ENCODE results near the gene CYTH3. TPM values are rescaled to one million over a fixed set of nuclear protein-coding genes. Genes with fewer than 3 reads are reported as not detected.

The CYTH3 gene
- total and polyA plus RNA-seq, 7 donors = 6.1 to 15.0 (median 13.5) TPM

DNA sequence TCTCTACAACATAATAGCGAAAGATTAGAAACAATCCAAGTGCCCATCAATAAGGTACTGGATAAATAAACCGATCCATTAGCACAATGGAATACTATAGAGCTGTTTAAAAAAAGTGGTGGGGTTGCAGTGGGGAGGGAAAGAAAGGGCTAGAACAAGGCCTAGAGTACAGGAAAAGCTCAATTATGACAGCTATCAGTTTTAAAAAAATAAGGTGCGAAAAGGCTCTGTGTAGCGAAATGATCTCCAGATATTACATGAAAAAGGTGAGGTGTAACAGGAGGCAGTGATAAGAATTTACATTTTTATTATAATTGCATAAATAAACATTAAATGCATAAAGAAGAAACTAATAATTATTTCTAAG, 30.8 kb downstream of the CYTH3 start:
- no peaks in the 10 kb centered on the region for H3K27me3 ChIP-seq (ENCODE audit: insufficient read depth in 3 of 3, low read length in 2 of 3)
- ATAC-seq = no peak
- no peak overlapping the region for H3K27ac ChIP-seq
- TF ChIP-seq CTCF (IDR thresholded peaks at IDR 0.05) = no peak
- DNase-seq = no peak
- intact Hi-C loops (cut with DNase I) = no loop called here
- H3K9me3 ChIP-seq = no peaks in the 10 kb centered on the region
- H3K4me3 ChIP-seq = no peak overlapping the region
- H3K36me3 ChIP-seq (ENCODE audit: insufficient read depth in 1 of 2, low read depth in 1 of 2) = no peaks in the 10 kb centered on the region
- H3K4me1 ChIP-seq = peaks cover 6% of the 10 kb centered on the region
- WGBS, 3 donors = 96 to 99% (median 98%) methylated on average over 4 of the region's 4 CpGs

- H3K9me3 ChIP-seq = no peaks in the 10 kb centered on the region
- no peak for ATAC-seq
- no peaks in the 10 kb centered on the region for H3K36me3 ChIP-seq (ENCODE audit: insufficient read depth in 1 of 2, low read depth in 1 of 2)
- no peak overlapping the region for H3K27ac ChIP-seq
- intact Hi-C loops (cut with DNase I) = no loop called here
- no peak for TF ChIP-seq CTCF (IDR thresholded peaks at IDR 0.05)
- no peak for DNase-seq
- H3K4me3 ChIP-seq = no peak overlapping the region
- peaks cover 14% of the 10 kb centered on the region for H3K4me1 ChIP-seq
- no peaks in the 10 kb centered on the region for H3K27me3 ChIP-seq (ENCODE audit: insufficient read depth in 3 of 3, low read length in 2 of 3)
- 86 to 94% (median 90%) methylated on average over 5 of the region's 5 CpGs for WGBS, 3 donors
Observed at GRCh38 chr7:6238309-6238925, 34.0 kb downstream of the CYTH3 start.

DNA sequence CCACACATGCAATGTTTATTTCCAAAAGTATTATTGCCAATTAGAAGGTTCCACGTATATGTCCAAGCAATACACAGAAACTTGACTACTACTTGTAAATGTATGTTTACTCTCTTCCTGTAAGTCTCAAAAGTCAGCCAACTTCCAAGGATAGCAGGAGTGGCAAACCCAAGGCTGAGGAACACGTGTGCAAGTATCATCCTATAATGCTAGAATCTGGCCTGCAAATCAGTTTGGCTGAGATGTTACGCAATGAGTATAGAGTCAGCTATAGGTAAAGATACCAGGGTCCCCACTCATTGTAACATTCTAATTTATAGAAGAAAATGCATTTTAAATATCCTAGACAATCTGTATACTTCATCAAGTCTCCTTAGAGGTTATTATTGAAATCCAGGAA, 34.7 kb downstream of the CYTH3 start:
- peaks cover 19% of the 10 kb centered on the region for H3K4me1 ChIP-seq
- H3K9me3 ChIP-seq = no peaks in the 10 kb centered on the region
- H3K27ac ChIP-seq = no peak overlapping the region
- no peaks in the 10 kb centered on the region for H3K36me3 ChIP-seq (ENCODE audit: insufficient read depth in 1 of 2, low read depth in 1 of 2)
- 75 to 93% (median 82%) methylated on average over 3 of the region's 3 CpGs for WGBS, 3 donors
- H3K4me3 ChIP-seq = no peak overlapping the region
- DNase-seq = no peak
- no peak for TF ChIP-seq CTCF (IDR thresholded peaks at IDR 0.05)
- intact Hi-C loops (cut with DNase I) = no loop called here
- no peak for ATAC-seq
- H3K27me3 ChIP-seq (ENCODE audit: insufficient read depth in 3 of 3, low read length in 2 of 3) = no peaks in the 10 kb centered on the region

GRCh38 chr7:6237011-6237410, 35.4 kb downstream of the CYTH3 start:
- no peak for ATAC-seq
- DNase-seq = no peak
- H3K9me3 ChIP-seq = no peaks in the 10 kb centered on the region
- intact Hi-C loops (cut with DNase I) = no loop called here
- no peak overlapping the region for H3K27ac ChIP-seq
- TF ChIP-seq CTCF (IDR thresholded peaks at IDR 0.05) = no peak
- WGBS, 3 donors = 90 to 93% (median 92%) methylated on average over 7 of the region's 7 CpGs
- H3K4me3 ChIP-seq = no peak overlapping the region
- H3K27me3 ChIP-seq (ENCODE audit: insufficient read depth in 3 of 3, low read length in 2 of 3) = no peaks in the 10 kb centered on the region
- H3K4me1 ChIP-seq = peaks cover 25% of the 10 kb centered on the region
- no peaks in the 10 kb centered on the region for H3K36me3 ChIP-seq (ENCODE audit: insufficient read depth in 1 of 2, low read depth in 1 of 2)
